OCI-LY3 (cell line): ENCODE results near the gene POLR3H.

ENCODE experiments used
- H2AFZ ChIP-seq: fragments of 200-600, 300-600 bp; shearing (Covaris generic); 2 replicates; pipeline ENCODE4 v1.6.0; 2014; ENCODE audit warnings: antibody characterized with exemption, low read depth, low read length
- H3K27ac ChIP-seq: fragments of 200-600, 300-600 bp; sonication (generic); 2 replicates; pipeline ENCODE4 v1.5.1; 2014; ENCODE audit warnings: mild to moderate bottlenecking, low read length, moderate library complexity, mixed read lengths
- H3K27me3 ChIP-seq: fragments of 200-600, 300-600 bp; sonication (generic); 2 replicates; pipeline ENCODE4 v1.6.1; 2014; ENCODE audit warnings: low read depth, low read length, mixed read lengths
- H3K36me3 ChIP-seq: fragments of 200-600, 300-600 bp; sonication (generic); replicated peaks from 2 replicates; pipeline ENCODE3; 2014; ENCODE audit warnings: low read depth, low read length, mixed read lengths
- H3K4me1 ChIP-seq: fragments of 300-600, 200-600 bp; sonication (generic); 2 replicates; pipeline ENCODE4 v1.6.1; 2014; ENCODE audit warnings: low read length, mixed read lengths
- H3K4me2 ChIP-seq: fragments of 200-600, 300-600 bp; sonication (generic); 2 replicates; pipeline ENCODE4 v1.6.1; 2014; ENCODE audit warnings: low read length, mixed read lengths
- H3K4me3 ChIP-seq: fragments of 300-600, 200-600 bp; sonication (generic); 2 replicates; pipeline ENCODE4 v1.5.1; 2014; ENCODE audit warnings: antibody characterized with exemption, mild to moderate bottlenecking, low read length, moderate library complexity
- H3K79me2 ChIP-seq: fragments of 300-600, 200-600 bp; shearing (Covaris generic); 2 replicates; pipeline ENCODE4 v1.6.1; 2014; ENCODE audit warnings: mild to moderate bottlenecking, low read length, mixed read lengths
- H3K9ac ChIP-seq: fragments of 300-600, 200-600 bp; shearing (Covaris generic); 2 replicates; pipeline ENCODE4 v1.6.0; 2014; ENCODE audit warnings: mild to moderate bottlenecking, low read length, moderate library complexity
- H3K9me3 ChIP-seq: fragments of 200-600, 300-600 bp; shearing (Covaris generic); 2 replicates; pipeline ENCODE4 v1.6.1; 2014; ENCODE audit warnings: low read length, mixed read lengths; ENCODE audit not compliant: insufficient read depth
- H4K20me1 ChIP-seq: fragments of 200-600, 300-600 bp; sonication (generic); 2 replicates; pipeline ENCODE4 v1.6.1; 2016; ENCODE audit warnings: low read length, mixed read lengths; ENCODE audit not compliant: insufficient read depth
- CTCF ChIP-seq: fragments of 200-600, 300-600 bp; sonication (generic); IDR thresholded peaks from 2 replicates; pipeline ENCODE4 v1.5.1; 2014; ENCODE audit warnings: antibody characterized with exemption, low read length, low read depth
- EZH2phosphoT487 ChIP-seq: fragments of 200-600 bp; shearing (Covaris generic); IDR thresholded peaks from 2 replicates; pipeline ENCODE4 v1.6.1; 2018; ENCODE audit warnings: antibody characterized with exemption, mixed run types, low read depth

Gene POLR3H

GRCh38 chr22:41513391-41513790, 30.9 kb downstream of the POLR3H start:
- Histone ChIP-seq H3K9me3 (no peaks in the 10 kb centered on the region), H3K4me2 (no peak overlapping the region), H3K9ac (no peak overlapping the region), H4K20me1 (0 out of 2 replicates have a peak, but pooled peaks cover 3% of the 10 kb centered on the region), H2AFZ (no peak overlapping the region), H3K4me1 (no peaks in the 10 kb centered on the region), H3K27me3 (no peaks in the 10 kb centered on the region), H3K36me3 (peaks cover 29% of the 10 kb centered on the region), H3K27ac (no peak overlapping the region), H3K4me3 (no peak overlapping the region), H3K79me2 (no peaks in the 10 kb centered on the region)
- TF ChIP-seq EZH2phosphoT487, result no peak
- TF ChIP-seq CTCF, result no peak

GRCh38 chr22:41512421-41513194, 31.7 kb downstream of the POLR3H start:
- no peak overlapping the region for H3K4me2 ChIP-seq
- H3K4me1 ChIP-seq, result no peaks in the 10 kb centered on the region
- H4K20me1 ChIP-seq, result 0 out of 2 replicates have a peak, but pooled peaks cover 3% of the 10 kb centered on the region
- TF ChIP-seq CTCF (no peak), EZH2phosphoT487 (no peak)
- no peak overlapping the region for H3K4me3 ChIP-seq
- H2AFZ ChIP-seq, result no peak overlapping the region
- no peak overlapping the region for H3K9ac ChIP-seq
- H3K27me3 ChIP-seq, result no peaks in the 10 kb centered on the region
- H3K27ac ChIP-seq, result no peak overlapping the region
- peaks cover 36% of the 10 kb centered on the region for H3K36me3 ChIP-seq
- H3K9me3 ChIP-seq, result no peaks in the 10 kb centered on the region
- no peaks in the 10 kb centered on the region for H3K79me2 ChIP-seq

- Histone ChIP-seq H3K27me3 (no peaks in the 10 kb centered on the region), H3K27ac (no peak overlapping the region), H3K9me3 (no peaks in the 10 kb centered on the region), H2AFZ (no peak overlapping the region), H3K36me3 (peaks cover 35% of the 10 kb centered on the region), H4K20me1 (0 out of 2 replicates have a peak, but pooled peaks cover 3% of the 10 kb centered on the region), H3K79me2 (no peaks in the 10 kb centered on the region), H3K4me2 (no peak overlapping the region), H3K4me3 (no peak overlapping the region), H3K9ac (no peak overlapping the region), H3K4me1 (no peaks in the 10 kb centered on the region)
- no peak for TF ChIP-seq CTCF
- no peak for TF ChIP-seq EZH2phosphoT487
Measured at GRCh38 chr22:41511521-41511968, 32.7 kb downstream of the POLR3H start.

- H3K27me3 ChIP-seq, result no peaks in the 10 kb centered on the region
- 0 out of 2 replicates have a peak, but pooled peaks cover 3% of the 10 kb centered on the region for H4K20me1 ChIP-seq
- H3K4me2 ChIP-seq, result no peak overlapping the region
- no peaks in the 10 kb centered on the region for H3K79me2 ChIP-seq
- no peak overlapping the region for H3K27ac ChIP-seq
- H3K9me3 ChIP-seq, result no peaks in the 10 kb centered on the region
- no peak overlapping the region for H3K9ac ChIP-seq
- no peak overlapping the region for H2AFZ ChIP-seq
- no peaks in the 10 kb centered on the region for H3K4me1 ChIP-seq
- no peak overlapping the region for H3K4me3 ChIP-seq
- peaks cover 24% of the 10 kb centered on the region for H3K36me3 ChIP-seq
- TF ChIP-seq CTCF (no peak), EZH2phosphoT487 (no peak)
Measured at GRCh38 chr22:41508770-41509170, 35.5 kb downstream of the POLR3H start.
